CD4-positive, alpha-beta T cell treated with Interleukin-17A for 1 hour (primary cell): ENCODE data around the gene PLXNC1.

ENCODE experiments used
- DNase-seq: peaks from one replicate; pipeline ENCODE4 v3.0.0-alpha.2; 2020

The PLXNC1 gene

GRCh38 chr12:94245631-94246383 lies 97.4 kb downstream of the PLXNC1 start:
- DNase-seq, result no peak

DNA sequence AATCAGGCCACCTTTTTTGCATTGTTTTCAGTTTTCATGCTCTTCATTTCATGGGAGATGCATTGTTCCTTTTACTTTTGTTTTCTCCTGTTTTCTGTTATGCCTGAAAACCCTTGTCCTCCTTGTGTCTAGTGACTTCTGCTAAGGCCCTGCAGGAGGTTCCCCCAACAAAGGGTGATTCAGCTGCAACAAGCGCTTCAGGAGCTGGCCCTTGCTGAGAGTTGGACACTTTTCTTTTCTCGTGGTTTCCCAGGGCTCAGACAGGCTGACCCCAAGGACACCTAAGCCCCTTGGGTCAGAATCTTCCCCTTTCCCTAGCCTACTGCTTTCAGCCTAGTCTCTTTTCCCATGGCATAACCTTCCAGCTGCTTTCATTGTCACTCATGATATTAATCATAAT lies 98.9 kb downstream of the PLXNC1 start:
- DNase-seq, result no peak

- DNase-seq, result no peak
These were observed 100.2 kb downstream of the PLXNC1 start for GRCh38 chr12:94248582-94248981.

GRCh38 chr12:94250130-94250529 lies 101.8 kb downstream of the PLXNC1 start:
- DNase-seq, result no peak

DNA sequence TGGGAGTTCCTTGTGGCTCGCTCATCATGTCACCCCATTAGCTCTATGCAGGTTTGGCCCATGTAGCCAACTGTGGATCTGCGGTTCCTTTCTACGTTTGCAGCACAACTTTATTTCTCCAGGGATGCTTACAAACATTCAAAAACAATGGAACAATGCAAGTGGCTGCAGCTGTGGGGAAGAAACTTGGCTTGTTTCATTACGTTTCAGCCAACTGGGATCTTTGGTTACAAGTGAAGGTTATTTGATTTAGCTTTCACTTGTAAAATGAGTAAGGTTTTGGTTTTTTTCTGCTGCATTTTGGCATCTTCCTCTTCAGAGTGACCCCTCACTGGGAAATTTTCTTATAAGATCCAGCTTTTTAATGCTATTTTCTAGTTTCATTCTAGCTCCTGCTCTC lies 105.9 kb downstream of the PLXNC1 start:
- DNase-seq, result no peak

DNA sequence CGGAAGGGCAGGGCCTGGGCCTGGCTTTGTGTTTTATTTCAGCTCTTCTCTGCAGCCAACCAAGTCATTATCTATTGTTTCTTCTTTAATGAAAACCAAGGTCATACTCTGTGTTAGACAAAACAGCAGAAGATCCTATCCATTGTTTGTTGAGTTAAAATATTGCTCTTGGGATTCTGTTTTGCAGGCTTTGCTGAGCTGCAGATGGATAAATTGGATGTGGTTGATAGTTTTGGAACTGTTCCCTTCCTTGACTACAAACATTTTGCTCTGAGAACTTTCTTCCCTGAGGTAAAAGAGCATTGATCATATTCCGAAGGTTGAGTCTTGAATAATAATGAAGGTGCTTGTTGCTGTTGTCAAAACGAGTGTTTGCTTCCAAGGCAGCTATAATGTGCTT lies 106.6 kb downstream of the PLXNC1 start:
- no peak for DNase-seq

DNA sequence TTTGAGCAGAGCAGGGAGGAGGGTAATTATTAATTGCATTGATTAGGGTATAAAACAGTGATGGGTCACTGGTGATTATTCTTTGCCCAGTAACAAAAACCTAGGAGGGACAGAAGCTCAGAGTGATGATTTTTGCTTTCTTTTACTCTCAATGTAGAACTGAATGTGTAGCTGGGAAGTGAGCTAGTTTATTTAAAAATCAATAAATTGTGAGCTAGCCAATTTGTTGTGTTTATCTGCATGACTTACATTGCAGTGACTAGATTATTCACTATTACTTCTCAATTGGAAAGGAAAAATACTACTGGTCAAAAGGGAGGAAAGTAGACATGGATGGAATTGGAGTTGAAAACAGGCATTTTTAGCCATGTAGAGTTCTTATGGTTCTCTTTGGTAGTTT lies 107.1 kb downstream of the PLXNC1 start:
- no peak for DNase-seq

GRCh38 chr12:94258593-94258992 lies 110.2 kb downstream of the PLXNC1 start:
- DNase-seq, result no peak

DNA sequence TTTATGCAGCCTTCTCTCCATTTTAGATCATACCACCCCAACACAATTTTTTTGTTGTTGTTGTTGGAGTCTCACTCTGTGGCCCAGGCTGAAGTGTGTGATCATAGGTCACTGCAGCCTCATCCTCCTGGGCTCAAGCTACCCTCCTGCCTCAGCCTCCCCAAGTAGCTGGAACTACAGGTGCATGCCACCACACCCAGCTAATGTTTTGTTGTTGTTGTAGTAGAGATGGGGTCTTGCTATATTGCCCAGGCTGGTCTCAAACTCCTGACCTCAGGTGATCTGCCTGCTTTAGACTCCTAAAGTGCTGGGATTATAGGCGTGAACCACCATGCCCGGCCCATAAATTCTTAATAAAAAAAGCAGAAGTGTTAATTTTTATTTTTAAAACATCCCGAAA lies 111.6 kb downstream of the PLXNC1 start:
- DNase-seq, result no peak

GRCh38 chr12:94260717-94261116 lies 112.3 kb downstream of the PLXNC1 start:
- DNase-seq, result no peak

DNA sequence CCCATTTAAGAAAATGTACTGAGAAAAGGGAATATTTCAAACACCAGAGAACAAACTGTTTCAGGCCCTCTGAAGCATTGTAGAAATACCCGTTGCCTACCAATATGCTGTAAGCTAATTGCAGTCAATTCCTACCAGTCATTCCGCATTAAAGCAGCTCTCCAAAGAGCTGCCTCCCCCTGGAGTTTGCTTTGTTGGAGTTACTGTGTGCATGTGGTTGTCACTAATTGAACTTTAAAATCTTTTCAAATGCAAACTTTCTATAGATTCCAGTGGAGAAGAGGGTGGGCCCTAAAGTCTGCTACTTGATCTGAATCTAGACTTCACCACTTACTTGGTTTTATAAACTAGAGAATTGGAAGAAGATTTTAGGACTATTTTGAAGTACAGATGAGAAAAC lies 112.7 kb downstream of the PLXNC1 start:
- no peak for DNase-seq

- DNase-seq, result no peak
These were observed 113.4 kb downstream of the PLXNC1 start for GRCh38 chr12:94261786-94262185.

GRCh38 chr12:94262228-94263010 lies 114.0 kb downstream of the PLXNC1 start:
- peak; percentile 81 for DNase-seq

DNA sequence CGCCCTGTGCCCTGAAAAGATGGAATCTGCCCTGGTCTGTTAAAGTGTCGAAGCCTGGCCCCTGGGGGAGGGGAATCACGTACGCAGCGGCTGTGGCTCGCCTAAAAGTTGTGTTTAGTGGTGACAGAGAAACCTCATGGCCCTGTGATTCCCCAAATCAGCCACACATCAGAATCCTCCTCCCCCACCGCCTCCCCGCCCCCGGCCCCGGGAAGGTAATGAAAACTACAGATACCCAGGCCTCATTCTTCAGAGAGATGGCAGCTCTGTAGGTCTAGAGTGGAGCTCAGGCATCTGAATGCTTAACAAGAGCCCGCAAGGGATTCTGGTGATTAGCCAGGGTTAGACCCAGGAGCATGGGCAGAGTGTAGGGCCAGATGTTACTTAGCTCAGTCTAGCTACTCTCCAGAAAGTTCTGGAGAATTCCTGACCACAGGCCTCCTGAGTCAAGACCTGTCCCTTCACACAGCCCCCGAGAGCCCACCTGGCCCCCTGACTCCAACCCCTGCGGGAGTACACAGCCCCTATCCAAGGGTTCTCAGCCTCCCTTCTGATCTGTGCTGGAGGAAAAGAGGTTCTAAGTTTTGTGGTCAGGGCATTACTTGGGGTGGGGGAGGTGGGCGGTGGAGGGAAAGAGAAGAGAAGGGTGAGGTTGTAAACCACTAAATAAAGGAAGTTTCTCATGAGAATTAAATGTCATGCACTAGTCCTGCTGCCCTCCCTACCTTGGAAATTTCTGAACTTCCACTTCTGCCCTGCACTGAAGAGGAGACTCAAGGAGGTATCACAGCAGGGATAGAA lies 114.8 kb downstream of the PLXNC1 start:
- peak; percentile 80 for DNase-seq

- DNase-seq, result no peak
These were observed 115.7 kb downstream of the PLXNC1 start for GRCh38 chr12:94263905-94264561.

DNA sequence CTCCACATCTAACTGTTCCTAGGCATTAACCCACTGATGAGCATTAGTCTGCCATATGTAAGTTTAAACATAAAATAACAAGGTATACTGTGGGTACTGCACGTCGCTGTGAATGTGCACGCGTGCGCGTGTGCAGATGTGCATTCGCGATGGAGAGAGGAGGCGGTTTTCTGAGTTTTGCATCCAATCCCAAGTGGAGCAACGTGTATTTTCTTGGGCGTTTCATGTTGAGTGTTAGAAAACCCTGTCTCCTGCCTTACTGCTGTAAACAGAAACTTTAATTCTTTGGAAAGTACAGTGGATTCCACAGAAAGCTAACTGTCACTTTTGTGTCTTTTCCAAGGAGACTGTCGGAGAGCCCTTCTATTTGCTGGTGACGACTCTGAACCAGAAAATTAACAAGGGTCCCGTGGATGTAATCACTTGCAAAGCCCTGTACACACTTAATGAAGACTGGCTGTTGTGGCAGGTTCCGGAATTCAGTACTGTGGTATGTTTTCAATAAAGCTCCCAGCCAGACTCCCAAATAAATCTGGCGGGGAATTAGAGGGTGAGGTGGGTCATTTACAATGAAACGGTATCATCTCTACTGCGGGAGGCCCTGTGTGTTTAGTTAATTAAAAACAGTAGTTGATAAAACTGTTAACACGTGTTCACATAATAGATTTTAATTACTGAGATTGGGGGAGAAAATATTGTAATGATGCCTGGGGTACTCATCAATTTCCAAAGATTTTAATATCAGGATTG lies 116.5 kb downstream of the PLXNC1 start:
- DNase-seq, result no peak

- DNase-seq, result no peak
These were observed 117.2 kb downstream of the PLXNC1 start for GRCh38 chr12:94265539-94265938.

GRCh38 chr12:94265966-94266745 lies 117.8 kb downstream of the PLXNC1 start:
- DNase-seq, result no peak

GRCh38 chr12:94266796-94267536 lies 118.6 kb downstream of the PLXNC1 start:
- DNase-seq, result no peak

DNA sequence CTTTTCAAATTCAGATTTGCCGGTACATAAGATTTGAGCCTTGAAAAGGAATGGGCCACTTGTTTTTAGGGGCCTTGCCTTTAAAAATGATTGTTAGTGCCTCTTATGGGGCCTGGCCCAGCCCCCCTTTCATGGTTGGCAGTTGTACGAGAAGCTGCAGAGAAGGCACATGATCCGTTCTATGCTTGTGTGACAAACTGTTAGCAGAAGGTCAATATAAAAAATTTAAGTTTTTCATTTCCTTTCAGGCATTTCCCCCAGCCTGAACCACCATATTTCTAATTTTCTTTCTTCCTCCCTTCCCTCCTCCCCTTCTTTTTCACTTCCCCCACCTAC lies 119.1 kb downstream of the PLXNC1 start:
- no peak for DNase-seq

- no peak for DNase-seq
These were observed 119.6 kb downstream of the PLXNC1 start for GRCh38 chr12:94267921-94268471.
